ENCODE results near the gene ZNF688. TPM values are rescaled to one million over a fixed set of nuclear protein-coding genes. Genes with fewer than 3 reads are reported as not detected.

ZNF688 gene
- total and polyA plus RNA-seq, 2 experiments from 2014 or later = 4.0 to 4.4 TPM

DNA sequence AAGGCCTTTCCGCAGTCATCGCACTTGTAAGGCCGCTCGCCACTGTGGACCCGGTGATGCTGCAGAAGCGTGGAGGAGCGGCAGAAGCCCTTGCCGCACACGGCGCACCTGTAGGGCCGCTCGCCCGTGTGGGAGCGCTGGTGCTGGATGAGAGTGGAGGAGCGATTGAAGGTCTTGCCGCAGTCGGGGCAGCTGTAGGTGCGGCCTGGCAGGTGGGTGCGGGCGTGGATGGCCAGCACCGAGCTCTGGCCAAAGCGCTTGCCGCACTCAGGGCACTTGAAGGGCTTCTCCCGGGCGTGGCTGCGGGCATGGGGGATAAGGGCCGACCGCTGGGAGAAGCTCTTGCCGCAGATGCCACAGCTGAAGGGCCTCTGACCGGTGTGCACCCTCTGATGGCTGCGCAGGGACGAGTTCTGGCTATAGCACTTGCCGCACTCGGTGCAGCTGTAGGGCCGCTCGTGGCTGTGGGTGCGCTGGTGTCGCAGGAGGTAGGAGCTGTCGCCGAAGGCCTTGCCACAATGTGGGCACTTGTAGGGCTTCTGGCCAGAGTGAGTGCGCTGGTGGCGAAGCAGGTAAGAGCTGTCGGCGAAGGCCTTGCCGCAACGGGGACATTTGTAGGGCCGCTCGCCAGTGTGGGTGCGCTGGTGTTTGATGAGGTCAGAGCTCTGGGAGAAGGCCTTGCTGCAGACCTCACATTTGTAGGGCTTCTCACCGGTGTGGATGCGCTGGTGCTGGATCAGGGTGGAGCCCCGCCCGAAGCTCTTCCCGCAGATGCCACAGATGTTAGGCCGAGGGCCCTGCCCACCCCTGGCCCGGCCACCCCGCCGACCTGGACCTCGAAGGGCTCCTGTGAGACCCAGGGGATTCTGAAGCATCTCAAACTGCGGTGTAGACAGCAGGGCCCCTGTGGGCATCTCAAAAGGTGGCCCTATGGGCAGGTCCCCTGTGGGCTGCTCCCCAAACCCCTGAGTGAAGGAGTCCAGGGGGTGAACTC lies 46.6 kb downstream of the ZNF688 start (continued):
- TF ChIP-seq ZNF462 (CRISPR knock-in tag; IDR thresholded peaks at IDR 0.05) (no peak), EZH2 (IDR thresholded peaks at IDR 0.05; ENCODE audit: low read depth, unreplicated experiment) (no peak), NANOG (IDR thresholded peaks at IDR 0.05; ENCODE audit: borderline replicate concordance) (no peak), ZNF331 (CRISPR knock-in tag; IDR thresholded peaks at IDR 0.05; ENCODE audit: low read depth) (no peak), STAT1 (IDR thresholded peaks at IDR 0.05; ENCODE audit: unreplicated experiment) (no peak), ETS1 (IDR thresholded peaks at IDR 0.05) (no peak), JUNB (IDR thresholded peaks at IDR 0.05; ENCODE audit: unreplicated experiment) (no peak)
- TF ChIP-seq, protein P1, sequence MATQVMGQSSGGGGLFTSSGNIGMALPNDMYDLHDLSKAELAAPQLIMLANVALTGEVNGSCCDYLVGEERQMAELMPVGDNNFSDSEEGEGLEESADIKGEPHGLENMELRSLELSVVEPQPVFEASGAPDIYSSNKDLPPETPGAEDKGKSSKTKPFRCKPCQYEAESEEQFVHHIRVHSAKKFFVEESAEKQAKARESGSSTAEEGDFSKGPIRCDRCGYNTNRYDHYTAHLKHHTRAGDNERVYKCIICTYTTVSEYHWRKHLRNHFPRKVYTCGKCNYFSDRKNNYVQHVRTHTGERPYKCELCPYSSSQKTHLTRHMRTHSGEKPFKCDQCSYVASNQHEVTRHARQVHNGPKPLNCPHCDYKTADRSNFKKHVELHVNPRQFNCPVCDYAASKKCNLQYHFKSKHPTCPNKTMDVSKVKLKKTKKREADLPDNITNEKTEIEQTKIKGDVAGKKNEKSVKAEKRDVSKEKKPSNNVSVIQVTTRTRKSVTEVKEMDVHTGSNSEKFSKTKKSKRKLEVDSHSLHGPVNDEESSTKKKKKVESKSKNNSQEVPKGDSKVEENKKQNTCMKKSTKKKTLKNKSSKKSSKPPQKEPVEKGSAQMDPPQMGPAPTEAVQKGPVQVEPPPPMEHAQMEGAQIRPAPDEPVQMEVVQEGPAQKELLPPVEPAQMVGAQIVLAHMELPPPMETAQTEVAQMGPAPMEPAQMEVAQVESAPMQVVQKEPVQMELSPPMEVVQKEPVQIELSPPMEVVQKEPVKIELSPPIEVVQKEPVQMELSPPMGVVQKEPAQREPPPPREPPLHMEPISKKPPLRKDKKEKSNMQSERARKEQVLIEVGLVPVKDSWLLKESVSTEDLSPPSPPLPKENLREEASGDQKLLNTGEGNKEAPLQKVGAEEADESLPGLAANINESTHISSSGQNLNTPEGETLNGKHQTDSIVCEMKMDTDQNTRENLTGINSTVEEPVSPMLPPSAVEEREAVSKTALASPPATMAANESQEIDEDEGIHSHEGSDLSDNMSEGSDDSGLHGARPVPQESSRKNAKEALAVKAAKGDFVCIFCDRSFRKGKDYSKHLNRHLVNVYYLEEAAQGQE (IDR thresholded peaks at IDR 0.05; ENCODE audit: unreplicated experiment) = no peak

Data from GM23338 (cell line).